HG03095 (cell line): ENCODE results near the gene CCDC87.
"Not testable (repeated sequence)": the region's sequence is repeated elsewhere in the genome, so short reads cannot be mapped to it uniquely, and the experiment has no call there.

Source experiments
- ATAC-seq: cut with Tn5 transposase; IDR thresholded peaks from one replicate; pipeline ENCODE4 v1.9.1; 2021; ENCODE audit warnings: moderate library complexity; ENCODE audit not compliant: unreplicated experiment

Gene CCDC87

GRCh38 chr11:66585447-66585846 is 7.4 kb downstream of the CCDC87 start:
- ATAC-seq = not testable (repeated sequence)

GRCh38 chr11:66582565-66583147 is 10.2 kb downstream of the CCDC87 start:
- not testable (repeated sequence) for ATAC-seq

- no peak for ATAC-seq
Observed at GRCh38 chr11:66581261-66581660, 11.6 kb downstream of the CCDC87 start.

- ATAC-seq = no peak
Observed at GRCh38 chr11:66580803-66581202, 12.1 kb downstream of the CCDC87 start.

- ATAC-seq = no peak
Observed at GRCh38 chr11:66579017-66579606, 13.8 kb downstream of the CCDC87 start.

GRCh38 chr11:66570850-66571180 is 22.0 kb downstream of the CCDC87 start:
- no peak for ATAC-seq

GRCh38 chr11:66570079-66570849 is 22.6 kb downstream of the CCDC87 start:
- ATAC-seq = no peak

GRCh38 chr11:66569076-66569475 is 23.8 kb downstream of the CCDC87 start:
- ATAC-seq = no peak

- no peak for ATAC-seq
Observed at GRCh38 chr11:66568124-66568916, 24.5 kb downstream of the CCDC87 start, which contains the start of gene CTSF. TSS of gene CTSF (minus strand) at chr11:66568606. CDS start at chr11:66568486, 120 bp downstream.

GRCh38 chr11:66567787-66568123 is 25.1 kb downstream of the CCDC87 start:
- no peak for ATAC-seq

- no peak for ATAC-seq
Observed at GRCh38 chr11:66566221-66566620, 26.6 kb downstream of the CCDC87 start.

GRCh38 chr11:66564984-66565383 is 27.9 kb downstream of the CCDC87 start:
- no peak for ATAC-seq

- no peak for ATAC-seq
Observed at GRCh38 chr11:66564538-66564937, 28.3 kb downstream of the CCDC87 start.

GRCh38 chr11:66563832-66564231 is 29.0 kb downstream of the CCDC87 start:
- no peak for ATAC-seq

- ATAC-seq = no peak
Observed at GRCh38 chr11:66562907-66563583, 29.8 kb downstream of the CCDC87 start.

GRCh38 chr11:66562275-66562674 is 30.6 kb downstream of the CCDC87 start:
- ATAC-seq = no peak

- no peak for ATAC-seq
Observed at GRCh38 chr11:66561975-66562248, 31.0 kb downstream of the CCDC87 start.

- no peak for ATAC-seq
Observed at GRCh38 chr11:66561178-66561974, 31.5 kb downstream of the CCDC87 start.

- no peak for ATAC-seq
Observed at GRCh38 chr11:66559866-66560676, 32.8 kb downstream of the CCDC87 start.
